Neuronal stem cell (in vitro differentiated cells): ENCODE measurements around the gene CLDN6.

Experiments
- DNase-seq: peaks from one replicate; pipeline ENCODE4 v3.0.0-alpha.2; 2013; ENCODE audit warnings: low spot score
- H2AFZ ChIP-seq: one replicate; pipeline ENCODE4 v1.6.1; 2013; ENCODE audit warnings: mild to moderate bottlenecking, low read length, inconsistent platforms
- H2AK5ac ChIP-seq: 2 replicates; pipeline ENCODE4 v1.6.1; 2013; ENCODE audit warnings: low read depth, mild to moderate bottlenecking, inconsistent platforms, low read length, moderate library complexity, mixed read lengths
- H2BK120ac ChIP-seq: 2 replicates; pipeline ENCODE4 v1.6.1; 2013; ENCODE audit warnings: low read depth, mild to moderate bottlenecking, inconsistent platforms, low read length, moderate library complexity, mixed read lengths
- H2BK12ac ChIP-seq: one replicate; pipeline ENCODE4 v1.6.1; 2013; ENCODE audit warnings: low read length, inconsistent platforms
- H2BK15ac ChIP-seq: 2 replicates; pipeline ENCODE4 v1.6.1; 2013; ENCODE audit warnings: mild to moderate bottlenecking, low read length, inconsistent platforms, mixed read lengths
- H2BK5ac ChIP-seq: one replicate; pipeline ENCODE4 v1.6.1; 2013; ENCODE audit warnings: inconsistent platforms, mild to moderate bottlenecking, low read length, moderate library complexity
- H3K14ac ChIP-seq: one replicate; pipeline ENCODE4 v1.6.1; 2013; ENCODE audit warnings: low read length, inconsistent platforms
- H3K18ac ChIP-seq: 2 replicates; pipeline ENCODE4 v1.6.1; 2013; ENCODE audit warnings: low read length, inconsistent platforms
- H3K23ac ChIP-seq: 2 replicates; pipeline ENCODE4 v1.6.1; 2013; ENCODE audit warnings: low read depth, mild to moderate bottlenecking, mixed read lengths, low read length, inconsistent platforms; ENCODE audit not compliant: poor library complexity
- H3K27ac ChIP-seq: replicated peaks from 3 replicates; pipeline ENCODE4 v1.5.1; 2013; ENCODE audit warnings: low read length, inconsistent platforms
- H3K27me3 ChIP-seq, 3 experiments: 2 replicates each; pipeline ENCODE4 v1.6.1; 2013; ENCODE audit warnings: low read length in 3 of 3, mild to moderate bottlenecking in 2 of 3, inconsistent platforms in 1 of 3, low read depth in 1 of 3, mixed read lengths in 1 of 3, moderate library complexity in 1 of 3; ENCODE audit not compliant: control insufficient read depth in 3 of 3, insufficient read depth in 3 of 3
- H3K36me3 ChIP-seq, 2 donors: replicated peaks in 1 of 2; 2 replicates each; pipeline ENCODE4 v1.6.1; 2013; ENCODE audit warnings: low read length in 2 of 2; ENCODE audit not compliant: control insufficient read depth in 2 of 2, insufficient read depth in 2 of 2
- H3K4ac ChIP-seq: 2 replicates; pipeline ENCODE4 v1.6.1; 2013; ENCODE audit warnings: inconsistent platforms, mild to moderate bottlenecking, low read length, moderate library complexity
- H3K4me1 ChIP-seq, 2 donors: 1 replicate in 1 of 2; 2 replicates in 1 of 2; pipeline ENCODE4 v1.6.1; 2013; ENCODE audit warnings: low read length in 2 of 2, low read depth in 1 of 2; ENCODE audit not compliant: control insufficient read depth in 2 of 2, insufficient read depth in 1 of 2
- H3K4me2 ChIP-seq: one replicate; pipeline ENCODE4 v1.6.1; 2013; ENCODE audit warnings: mild to moderate bottlenecking, low read length, inconsistent platforms; ENCODE audit not compliant: insufficient read depth, poor library complexity, severe bottlenecking
- H3K4me3 ChIP-seq, 2 donors: 2 replicates each; pipeline ENCODE4 v1.5.1; 2013; ENCODE audit warnings: low read length in 2 of 2, mild to moderate bottlenecking in 2 of 2, inconsistent platforms in 1 of 2, moderate library complexity in 1 of 2
- H3K79me1 ChIP-seq: one replicate; pipeline ENCODE4 v1.6.1; 2013; ENCODE audit warnings: low read depth, mild to moderate bottlenecking, inconsistent platforms, low read length, moderate library complexity
- H3K9ac ChIP-seq: one replicate; pipeline ENCODE4 v1.6.1; 2013; ENCODE audit warnings: mild to moderate bottlenecking, low read depth, low read length, inconsistent platforms; ENCODE audit not compliant: poor library complexity
- H3K9me3 ChIP-seq, 2 donors: replicated peaks in 1 of 2; 2 replicates each; pipeline versions ENCODE3 to v1.6.1; 2013; ENCODE audit warnings: low read length in 2 of 2, mild to moderate bottlenecking in 2 of 2, inconsistent platforms in 1 of 2, low read depth in 1 of 2, mixed read lengths in 1 of 2, moderate library complexity in 1 of 2; ENCODE audit not compliant: control insufficient read depth in 2 of 2, insufficient read depth in 1 of 2
- H4K8ac ChIP-seq: one replicate; pipeline ENCODE4 v1.6.1; 2013; ENCODE audit warnings: low read depth, mild to moderate bottlenecking, inconsistent platforms, low read length, moderate library complexity
- H4K91ac ChIP-seq: one replicate; pipeline ENCODE4 v1.6.1; 2013; ENCODE audit warnings: low read length, low read depth, mild to moderate bottlenecking, inconsistent platforms; ENCODE audit not compliant: poor library complexity
- WGBS, 2 donors: extraction: QIAGEN DNeasy Blood & Tissue Kit; methylation state at CpG; one replicate each; pipeline ENCODE4 v1.1.7; 2013; ENCODE audit warnings: missing lambda C conversion rate in 2 of 2, mixed read lengths in 1 of 2; ENCODE audit not compliant: insufficient read length in 2 of 2, insufficient replicate concordance in 1 of 2; ENCODE audit errors: extremely low coverage in 2 of 2; 5-methylcytosine and 5-hydroxymethylcytosine counted together

The CLDN6 gene

GRCh38 chr16:3058139-3059030, 40.4 kb upstream of the CLDN6 start:
- H3K4me3 ChIP-seq = peak overlapping the region; percentile 58 to 88
- H2AK5ac ChIP-seq = peak overlapping the region; percentile 73
- peak overlapping the region; percentile 96 for H3K4me2 ChIP-seq
- H4K8ac ChIP-seq = no peak overlapping the region
- peaks cover 1% of the 10 kb centered on the region for H3K79me1 ChIP-seq
- peaks cover 5 to 7% of the 10 kb centered on the region in 2 donors for H3K4me1 ChIP-seq
- H3K14ac ChIP-seq = no peak overlapping the region
- peaks cover 0 to 2% of the 10 kb centered on the region in 2 donors for H3K9me3 ChIP-seq
- no peak overlapping the region for H2BK12ac ChIP-seq
- peak overlapping the region; percentile 94 for H3K9ac ChIP-seq
- peak overlapping the region; percentile 93 for H2AFZ ChIP-seq
- H3K27me3 ChIP-seq = peaks cover 0 to 13% (median 0%) of the 10 kb centered on the region in 3 experiments
- H2BK120ac ChIP-seq = no peak overlapping the region
- H3K23ac ChIP-seq = peak overlapping the region; percentile 89
- peaks cover 7 to 12% of the 10 kb centered on the region in 2 donors for H3K36me3 ChIP-seq
- DNase-seq = peak; percentile 23
- no CpG with 5 or more reads among the region's 77 CpGs for WGBS, 2 donors
- H2BK15ac ChIP-seq = peak overlapping the region; percentile 70
- no peak overlapping the region for H4K91ac ChIP-seq
- no peak overlapping the region for H3K27ac ChIP-seq
- peak overlapping the region; percentile 94 for H3K18ac ChIP-seq
- H2BK5ac ChIP-seq = no peak overlapping the region
- no peak overlapping the region for H3K4ac ChIP-seq

GRCh38 chr16:3057181-3058138, 39.5 kb upstream of the CLDN6 start:
- H2BK12ac ChIP-seq = no peak overlapping the region
- peak overlapping the region; percentile 27 for H3K18ac ChIP-seq
- no peak overlapping the region for H2BK15ac ChIP-seq
- H3K27me3 ChIP-seq = peaks cover 0 to 13% (median 0%) of the 10 kb centered on the region in 3 experiments
- no peak overlapping the region for H3K14ac ChIP-seq
- H2BK5ac ChIP-seq = no peak overlapping the region
- H3K9ac ChIP-seq = peak overlapping the region; percentile 38
- peaks cover 7 to 12% of the 10 kb centered on the region in 2 donors for H3K36me3 ChIP-seq
- H4K91ac ChIP-seq = no peak overlapping the region
- H3K27ac ChIP-seq = no peak overlapping the region
- no peak for DNase-seq
- H2AFZ ChIP-seq = no peak overlapping the region
- peak overlapping the region; percentile 89 for H3K23ac ChIP-seq
- no peak overlapping the region for H2AK5ac ChIP-seq
- peaks cover 0 to 2% of the 10 kb centered on the region in 2 donors for H3K9me3 ChIP-seq
- H3K4me1 ChIP-seq = peaks cover 5 to 7% of the 10 kb centered on the region in 2 donors
- WGBS, 2 donors = no CpG with 5 or more reads among the region's 22 CpGs
- H3K4ac ChIP-seq = no peak overlapping the region
- peak overlapping the region; percentile 96 for H3K4me2 ChIP-seq
- peaks cover 1% of the 10 kb centered on the region for H3K79me1 ChIP-seq
- H2BK120ac ChIP-seq = no peak overlapping the region
- no peak overlapping the region for H4K8ac ChIP-seq
- no peak overlapping the region for H3K4me3 ChIP-seq

DNA sequence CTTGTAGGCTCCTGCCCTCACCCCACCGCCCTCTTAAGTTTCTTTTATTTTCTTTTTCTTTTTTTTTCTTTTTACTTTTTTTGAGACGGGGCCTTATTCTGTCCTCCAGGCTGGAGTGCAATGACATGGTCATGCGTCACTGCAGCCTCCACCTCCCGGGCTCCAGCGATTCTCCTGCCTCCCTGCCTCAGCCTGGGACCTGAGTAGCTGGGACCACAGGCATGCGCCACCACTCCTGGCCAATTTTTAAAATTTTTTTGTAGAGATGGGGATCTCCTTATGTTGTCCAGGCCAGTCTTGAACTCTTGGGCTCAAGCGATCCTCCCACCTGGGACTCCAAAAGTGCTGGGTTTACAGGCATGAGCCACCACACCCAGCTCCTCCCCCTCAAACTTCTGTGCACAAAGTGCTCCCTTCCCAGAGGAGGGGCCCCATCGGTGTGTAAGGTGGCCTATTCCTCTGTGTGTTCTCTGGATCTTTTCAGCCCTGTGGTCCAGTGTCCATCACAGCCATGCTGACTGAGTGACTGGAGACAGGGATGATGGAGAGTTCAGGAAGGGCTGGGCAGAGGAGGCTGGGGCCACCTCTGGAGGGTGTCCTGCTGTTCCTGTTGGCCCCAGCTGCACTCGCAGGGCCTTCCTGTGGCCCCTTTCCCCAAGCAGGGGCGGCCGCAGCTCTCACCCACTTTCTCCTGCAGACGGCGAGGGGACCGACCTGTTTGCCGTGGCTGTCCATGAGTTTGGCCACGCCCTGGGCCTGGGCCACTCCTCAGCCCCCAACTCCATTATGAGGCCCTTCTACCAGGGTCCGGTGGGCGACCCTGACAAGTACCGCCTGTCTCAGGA, 38.6 kb upstream of the CLDN6 start:
- Histone ChIP-seq H3K27ac (no peak overlapping the region), H3K27me3 (peaks cover 0 to 13% (median 0%) of the 10 kb centered on the region in 3 experiments), H4K91ac (no peak overlapping the region), H2AFZ (no peak overlapping the region), H2BK120ac (no peak overlapping the region), H3K4me3 (no peak overlapping the region), H2AK5ac (no peak overlapping the region), H2BK12ac (no peak overlapping the region), H3K79me1 (peaks cover 1% of the 10 kb centered on the region), H2BK5ac (no peak overlapping the region), H3K36me3 (peaks cover 7 to 12% of the 10 kb centered on the region in 2 donors), H4K8ac (no peak overlapping the region), H3K4me1 (peaks cover 5 to 7% of the 10 kb centered on the region in 2 donors), H3K9ac (peak overlapping the region; percentile 38), H3K14ac (no peak overlapping the region), H3K23ac (no peak overlapping the region), H3K9me3 (peaks cover 0 to 2% of the 10 kb centered on the region in 2 donors), H3K18ac (no peak overlapping the region), H3K4ac (no peak overlapping the region), H3K4me2 (no peak overlapping the region), H2BK15ac (no peak overlapping the region)
- no CpG with 5 or more reads among the region's 19 CpGs for WGBS, 2 donors
- no peak for DNase-seq
